Gastroesophageal sphincter (tissue), 4 donors: Measurements from ENCODE around the gene CCL4. TPM values are rescaled to one million over a fixed set of nuclear protein-coding genes. Genes with fewer than 3 reads are reported as not detected.
"Not testable (repeated sequence)": the region's sequence is repeated elsewhere in the genome, so short reads cannot be mapped to it uniquely, and the experiment has no call there.

ENCODE experiments used
- ATAC-seq: fragments of 150-250 bp; one replicate; pipeline ENCODE4 v1.9.1; 2016; ENCODE audit warnings: mild to moderate bottlenecking, moderate library complexity
- H3K27ac ChIP-seq, 4 donors: fragments of 200-600 bp; sonication (generic) in 3 of 4; 1 replicate in 3 of 4; 2 replicates in 1 of 4; pipeline ENCODE4 v1.5.1; 2016 to 2019
- H3K27me3 ChIP-seq: fragments of 200-600 bp; sonication (generic); one replicate; pipeline ENCODE4 v1.5.1; 2019
- H3K36me3 ChIP-seq, 2 donors: fragments of 200-600 bp; sonication (generic); one replicate each; pipeline ENCODE4 v1.5.1; 2019; ENCODE audit warnings: control low read depth in 1 of 2
- H3K4me1 ChIP-seq, 3 donors: fragments of 200-600 bp; sonication (generic); 1 replicate in 2 of 3; 2 replicates in 1 of 3; pipeline ENCODE4 v1.5.1; 2016 to 2019; ENCODE audit warnings: control low read depth in 2 of 3
- H3K4me3 ChIP-seq, 2 donors: fragments of 200-600 bp; sonication (generic); one replicate each; pipeline ENCODE4 v1.5.1; 2019; ENCODE audit warnings: mild to moderate bottlenecking in 1 of 2, moderate library complexity in 1 of 2
- H3K9me3 ChIP-seq, 3 donors: fragments of 200-600 bp; sonication (generic); one replicate each; pipeline ENCODE4 v1.5.1; 2017 to 2019; ENCODE audit warnings: control low read depth in 2 of 3
- CTCF ChIP-seq, 4 experiments: fragments of 200-600 bp in 2 of 4; fragments of 450-650 bp in 2 of 4; sonication (generic) in 1 of 4; IDR thresholded peaks; one replicate each; pipeline ENCODE4 v1.5.1; 2017 to 2019; ENCODE audit warnings: antibody characterized with exemption in 4 of 4, mild to moderate bottlenecking in 2 of 4, moderate library complexity in 2 of 4
- EP300 ChIP-seq: sonication (generic); formaldehyde crosslinking; IDR thresholded peaks from one replicate; pipeline ENCODE4 v1.6.1; 2017; ENCODE audit warnings: antibody characterized with exemption, mild to moderate bottlenecking
- POLR2A ChIP-seq, 2 donors: fragments of 450-650 bp; IDR thresholded peaks; one replicate each; pipeline ENCODE4 v1.6.1; 2017; ENCODE audit warnings: antibody characterized with exemption in 2 of 2, mild to moderate bottlenecking in 2 of 2, moderate library complexity in 1 of 2
- POLR2AphosphoS5 ChIP-seq: sonication (generic); formaldehyde crosslinking; IDR thresholded peaks from one replicate; pipeline ENCODE4 v1.6.1; 2017; ENCODE audit warnings: antibody characterized with exemption
- WGBS, 2 donors: methylation state at CpG; one replicate each; pipeline ENCODE4 v1.1.5; 2018; ENCODE audit warnings: low coverage in 1 of 2; 5-methylcytosine and 5-hydroxymethylcytosine counted together
- total RNA-seq, 4 donors: library from RNA; depleted of rRNA; stranded (reverse); fragments of >200 nt; gene quantifications; one replicate each; pipeline ENCODE4 v1.1.0, GENCODE V29; 2016

CCL4 gene
- total RNA-seq, 4 donors from 2014 or later, result 1.4 to 4.7 TPM; not detected in 2

- Histone ChIP-seq H3K27ac (no peak overlapping the region), H3K4me1 (no peaks in the 10 kb centered on the region), H3K4me3 (no peak overlapping the region), H3K36me3 (no peaks in the 10 kb centered on the region), H3K9me3 (peaks cover 0 to 5% (median 0%) of the 10 kb centered on the region in 3 donors), H3K27me3 (peaks cover 12% of the 10 kb centered on the region)
- ATAC-seq, result no peak
- TF ChIP-seq POLR2AphosphoS5 (no peak), EP300 (no peak), POLR2A (IDR thresholded peaks at IDR 0.05) (no peak), CTCF (IDR thresholded peaks at IDR 0.05) (no peak)
- 100% methylated on average over 3 of the region's 3 CpGs; no CpG with 5 or more reads in 1 of the 2 donors for WGBS, 2 donors
These were observed 4.0 kb downstream of the CCL4 start for GRCh38 chr17:36107660-36108059.

- H3K9me3 ChIP-seq, H3K36me3 ChIP-seq, H3K4me3 ChIP-seq, H3K27ac ChIP-seq, H3K4me1 ChIP-seq: not testable (repeated sequence)
- ATAC-seq, result peak; percentile 48
- H3K27me3 ChIP-seq, result peaks cover 12% of the 10 kb centered on the region
- 71 to 83% methylated on average over 2 to 5 of the region's 5 CpGs for WGBS, 2 donors
These were observed 4.6 kb downstream of the CCL4 start for GRCh38 chr17:36108265-36108664.

- Histone ChIP-seq H3K36me3 (no peaks in the 10 kb centered on the region), H3K27ac (no peak overlapping the region), H3K4me3 (no peak overlapping the region), H3K4me1 (no peaks in the 10 kb centered on the region), H3K9me3 (peaks cover 0 to 6% (median 0%) of the 10 kb centered on the region in 3 donors), H3K27me3 (peaks cover 7% of the 10 kb centered on the region)
- no peak for ATAC-seq
- TF ChIP-seq POLR2AphosphoS5, result no peak
- TF ChIP-seq CTCF (IDR thresholded peaks at IDR 0.05), result no peak
- TF ChIP-seq EP300, result no peak
- TF ChIP-seq POLR2A (IDR thresholded peaks at IDR 0.05), result no peak
- WGBS, 2 donors, result 84 to 88% methylated on average over 3 to 4 of the region's 4 CpGs
These were observed 7.5 kb downstream of the CCL4 start for GRCh38 chr17:36111068-36111490.

GRCh38 chr17:36112572-36112971 is 8.9 kb downstream of the CCL4 start:
- no peak for TF ChIP-seq CTCF (IDR thresholded peaks at IDR 0.05)
- no peak for TF ChIP-seq EP300
- TF ChIP-seq POLR2A (IDR thresholded peaks at IDR 0.05), result no peak
- no peak for TF ChIP-seq POLR2AphosphoS5
- H3K36me3 ChIP-seq, result no peaks in the 10 kb centered on the region
- ATAC-seq, result no peak
- no peak overlapping the region for H3K27ac ChIP-seq
- H3K4me1 ChIP-seq, result no peaks in the 10 kb centered on the region
- H3K4me3 ChIP-seq, result no peak overlapping the region
- H3K27me3 ChIP-seq, result peaks cover 11% of the 10 kb centered on the region
- H3K9me3 ChIP-seq, result peaks cover 0 to 6% (median 0%) of the 10 kb centered on the region in 3 donors

- not testable (repeated sequence) for H3K36me3 ChIP-seq, ATAC-seq, H3K4me3 ChIP-seq, H3K9me3 ChIP-seq, H3K27ac ChIP-seq, H3K4me1 ChIP-seq
- peaks cover 11% of the 10 kb centered on the region for H3K27me3 ChIP-seq
- 73 to 100% methylated on average over 1 of the region's 1 CpG for WGBS, 2 donors
These were observed 9.5 kb downstream of the CCL4 start for GRCh38 chr17:36113131-36113530.

GRCh38 chr17:36114971-36115648 is 11.5 kb downstream of the CCL4 start:
- H3K27ac ChIP-seq, H3K27me3 ChIP-seq, H3K36me3 ChIP-seq, H3K9me3 ChIP-seq, H3K4me1 ChIP-seq, ATAC-seq, H3K4me3 ChIP-seq: not testable (repeated sequence)
- WGBS, 2 donors, result 80 to 89% methylated on average over 5 of the region's 5 CpGs

GRCh38 chr17:36115649-36115977 is 12.0 kb downstream of the CCL4 start:
- H3K4me1 ChIP-seq, H3K4me3 ChIP-seq, H3K27me3 ChIP-seq, ATAC-seq, H3K36me3 ChIP-seq, H3K27ac ChIP-seq, H3K9me3 ChIP-seq: not testable (repeated sequence)
